Stimulated activated CD8-positive, alpha-beta memory T cell treated with anti-CD3 and anti-CD28 coated beads, Interleukin-4, amount 100 ng/mL, for 1 hour (primary cell): ENCODE measurements around the gene TMED1.

Experiments
- DNase-seq, 2 donors: peaks; one replicate each; pipeline ENCODE4 v3.0.0-alpha.2; 2020; ENCODE audit warnings: low read depth in 2 of 2, low spot score in 1 of 2

Gene TMED1

DNA sequence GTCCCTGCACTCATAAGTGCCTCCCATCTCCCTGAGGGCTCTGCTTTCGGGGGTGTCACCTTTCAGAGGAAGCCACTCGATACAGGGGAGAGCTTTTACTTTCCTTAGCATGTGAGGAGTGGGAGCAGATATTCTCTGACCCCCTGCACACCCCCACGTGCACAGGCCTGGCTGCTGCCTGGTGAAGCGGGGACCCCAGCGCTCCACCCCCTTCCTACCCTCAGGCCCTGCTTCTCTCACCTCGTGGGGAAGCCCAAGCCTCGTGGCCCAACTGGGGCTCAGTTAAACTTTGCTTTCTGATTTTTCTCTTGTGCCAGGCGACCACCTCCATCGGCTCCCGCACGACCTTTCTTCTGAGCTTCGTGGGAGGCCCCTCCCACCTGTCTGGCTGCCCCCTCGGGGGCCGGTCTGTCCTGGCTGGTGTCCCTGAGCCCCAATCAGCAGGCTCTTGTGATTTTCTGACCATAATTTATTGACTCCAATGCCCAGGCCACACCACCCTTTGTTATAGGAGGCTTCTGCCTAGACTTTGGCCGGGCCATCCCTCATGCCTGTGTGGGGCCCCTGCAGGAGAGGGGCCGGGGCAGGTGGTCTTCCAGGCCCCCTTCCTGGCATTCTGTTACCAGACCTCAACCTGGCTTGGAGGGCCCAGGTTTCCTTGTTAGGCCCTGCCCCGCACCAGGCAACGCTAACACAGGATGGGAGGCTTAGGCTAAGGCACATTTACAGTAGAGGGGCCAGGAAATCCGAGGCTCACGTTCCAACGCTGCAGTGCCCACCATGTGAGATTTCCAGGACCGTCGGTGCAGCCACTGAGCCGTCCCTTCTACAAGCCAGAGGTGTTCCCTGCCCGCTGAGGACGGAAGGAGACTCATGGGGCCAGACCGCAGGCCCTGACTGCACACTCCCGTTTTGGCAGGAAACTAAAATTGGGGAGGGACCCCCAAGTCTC lies 3.7 kb downstream of the TMED1 start:
- no peak for DNase-seq

DNA sequence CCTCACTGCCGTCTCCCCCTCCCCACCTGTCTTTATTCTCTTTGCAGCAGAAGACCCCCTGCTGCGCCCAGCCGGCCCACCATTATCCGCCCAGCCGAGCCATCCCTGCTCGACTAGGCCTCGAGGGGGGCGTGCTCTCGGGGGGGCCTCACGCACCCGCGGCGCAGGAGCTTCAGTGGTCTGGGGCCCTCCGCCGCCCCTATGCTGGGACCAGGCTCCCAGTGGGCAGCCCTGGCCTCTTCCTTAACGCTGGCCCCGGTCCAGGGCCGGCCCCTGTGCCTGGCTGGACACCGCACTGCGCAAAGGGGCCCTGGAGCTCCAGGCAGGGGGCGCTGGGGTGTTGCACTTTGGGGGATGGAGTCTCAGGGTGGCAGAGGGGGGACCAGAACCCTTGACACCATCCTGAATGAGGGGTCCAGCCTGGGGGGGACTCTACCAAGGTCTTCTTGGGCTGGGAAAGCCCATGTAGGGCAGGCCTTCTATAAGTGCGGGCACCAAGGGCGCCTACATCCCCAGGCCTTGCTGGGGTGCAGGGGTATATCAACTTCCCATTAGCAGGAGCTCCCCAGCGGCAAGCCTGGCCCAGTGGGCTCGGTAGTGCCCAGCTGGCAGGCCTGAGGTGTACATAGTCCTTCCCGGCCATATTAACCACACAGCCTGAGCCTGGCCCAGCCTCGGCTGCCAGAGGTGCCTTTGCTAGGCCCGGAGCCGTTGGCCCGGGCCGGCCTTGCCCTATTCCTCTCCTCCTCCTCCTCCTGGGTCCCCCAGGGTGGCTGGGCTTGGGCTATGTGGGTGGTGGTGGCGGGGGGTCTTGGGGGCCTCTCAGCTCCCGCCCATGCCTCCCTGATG lies 4.9 kb downstream of the TMED1 start:
- no peak for DNase-seq

DNA sequence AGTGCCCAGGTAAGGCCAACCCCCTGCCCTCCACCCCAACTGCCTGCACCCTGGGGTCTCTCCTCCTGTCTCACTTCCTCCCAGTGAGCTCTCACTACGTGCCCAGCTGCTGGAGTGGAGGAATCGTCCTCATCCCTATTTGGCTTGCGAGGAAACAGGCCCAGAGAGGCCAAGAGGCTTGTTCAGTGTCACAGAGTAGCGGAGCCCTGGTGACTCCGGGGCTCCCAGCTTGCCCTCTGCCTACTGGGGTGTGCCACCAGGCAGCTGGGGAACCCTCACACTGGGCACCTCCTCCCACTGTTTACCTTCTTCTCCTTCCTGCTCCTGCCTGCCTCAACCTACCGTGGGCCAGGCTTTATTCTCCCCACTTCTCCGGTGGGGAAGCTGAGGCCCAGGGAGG lies 5.6 kb downstream of the TMED1 start:
- DNase-seq = no peak

DNA sequence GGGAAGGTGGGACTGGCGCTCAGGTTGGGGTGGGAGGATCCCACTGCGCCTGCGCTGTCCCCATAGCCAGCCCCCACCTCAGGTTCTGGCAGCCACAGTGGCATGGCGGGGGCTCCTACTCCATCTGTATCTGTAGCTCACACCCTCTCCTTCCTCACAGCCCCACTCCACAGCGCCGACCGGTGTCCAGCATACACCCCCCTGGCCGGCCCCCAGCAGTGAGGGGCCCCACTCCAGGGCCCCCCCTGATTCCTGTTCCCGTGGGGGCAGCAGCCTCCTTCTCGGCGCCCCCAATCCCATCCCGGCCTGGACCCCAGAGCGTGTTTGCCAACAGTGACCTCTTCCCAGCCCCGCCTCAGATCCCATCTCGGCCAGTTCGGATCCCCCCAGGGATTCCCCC lies 6.0 kb downstream of the TMED1 start:
- DNase-seq = no peak

DNA sequence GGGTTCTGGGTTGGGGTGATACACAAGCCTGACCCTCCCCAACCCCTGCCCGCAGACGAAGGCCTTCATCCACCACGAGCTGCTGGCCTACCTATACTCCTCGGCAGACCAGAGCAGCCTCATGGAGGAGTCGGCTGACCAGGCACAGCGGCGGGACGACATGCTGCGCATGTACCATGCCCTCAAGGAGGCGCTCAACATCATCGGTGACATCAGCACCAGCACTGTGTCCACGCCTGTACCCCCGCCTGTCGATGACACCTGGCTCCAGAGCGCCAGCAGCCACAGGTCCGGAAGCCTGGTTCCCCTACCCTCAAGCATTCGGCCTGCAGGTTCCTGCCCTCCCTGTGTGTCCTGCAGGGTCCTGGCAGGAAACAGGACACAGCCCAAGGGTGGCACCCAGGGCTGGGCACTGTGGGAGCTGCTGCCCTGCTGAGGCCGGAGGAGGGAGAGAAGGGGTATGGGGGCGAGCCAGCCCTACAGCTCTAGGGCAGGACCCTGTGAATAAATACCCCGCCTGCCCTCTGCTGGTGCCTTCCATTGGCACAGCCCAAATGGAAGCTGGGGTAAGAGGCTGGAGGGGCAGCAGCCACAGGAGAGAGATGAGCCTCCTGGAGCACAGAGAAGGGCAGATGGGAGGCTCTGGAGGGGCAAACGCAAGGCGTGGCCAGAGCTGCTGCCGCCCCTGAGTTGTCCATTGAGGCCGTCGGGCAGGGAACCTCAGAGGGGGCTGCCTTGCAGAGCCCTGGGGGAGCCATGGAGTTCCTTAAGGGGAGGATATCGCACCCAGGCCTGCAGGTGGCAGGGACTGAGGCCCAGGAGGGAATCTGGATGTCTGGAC lies 6.8 kb downstream of the TMED1 start:
- no peak for DNase-seq

DNA sequence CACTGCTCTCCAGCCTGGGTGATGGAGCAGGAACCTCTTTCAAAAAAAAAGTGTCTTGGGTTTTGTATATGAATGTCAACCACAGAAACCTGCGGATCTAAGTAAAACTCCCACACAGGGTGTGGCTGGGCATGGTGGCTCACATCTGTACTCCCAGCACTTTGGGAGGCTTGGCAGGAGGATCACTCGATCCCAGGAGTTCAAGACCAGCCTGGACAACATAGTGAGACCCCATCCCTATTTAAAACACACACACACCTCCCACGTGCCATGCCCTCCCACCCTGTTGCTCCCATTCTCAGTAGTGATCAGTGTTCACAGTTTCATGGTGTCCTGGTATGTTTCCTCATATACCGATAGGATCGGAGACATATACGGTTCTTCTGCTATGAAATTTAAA lies 9.2 kb downstream of the TMED1 start:
- DNase-seq = no peak

DNA sequence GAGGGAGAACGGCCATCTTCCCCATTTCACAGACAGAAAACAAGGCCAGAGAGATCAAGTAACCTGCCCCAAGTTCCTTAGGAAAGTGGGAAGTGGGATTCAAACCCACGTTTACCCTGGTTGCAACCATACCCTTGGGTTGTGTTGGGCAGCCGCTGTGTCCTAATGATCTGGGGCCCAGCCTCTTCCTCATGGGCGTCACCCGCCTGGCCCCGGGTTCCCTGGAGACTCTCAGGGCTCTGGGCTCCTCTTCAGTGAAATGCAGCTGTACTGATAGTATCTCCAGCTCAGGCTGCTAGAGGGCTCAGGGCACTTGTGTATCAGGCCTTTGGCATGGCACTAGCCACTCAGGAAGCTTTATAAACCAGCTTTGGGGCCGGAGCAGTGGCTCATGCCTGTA lies 9.8 kb downstream of the TMED1 start:
- DNase-seq = no peak

DNA sequence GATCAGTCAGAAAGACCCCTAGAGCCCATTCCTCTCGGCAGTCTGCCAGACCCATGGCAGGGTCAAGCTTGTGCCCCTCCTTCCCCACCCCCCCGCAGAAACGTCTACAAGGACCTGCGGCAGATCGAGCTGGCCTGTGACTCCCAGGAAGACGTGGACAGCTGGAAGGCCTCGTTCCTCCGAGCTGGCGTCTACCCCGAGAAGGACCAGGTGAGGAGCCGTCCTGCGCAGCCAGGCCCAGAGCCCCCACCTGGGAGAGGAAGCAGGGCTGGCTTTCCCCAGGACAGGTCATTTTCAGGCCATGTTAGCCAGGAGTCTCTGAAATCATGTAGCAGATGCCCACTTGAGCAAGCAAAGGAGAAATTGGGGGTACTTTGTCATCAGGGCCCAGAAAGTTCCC lies 12.3 kb downstream of the TMED1 start:
- DNase-seq = no peak

DNA sequence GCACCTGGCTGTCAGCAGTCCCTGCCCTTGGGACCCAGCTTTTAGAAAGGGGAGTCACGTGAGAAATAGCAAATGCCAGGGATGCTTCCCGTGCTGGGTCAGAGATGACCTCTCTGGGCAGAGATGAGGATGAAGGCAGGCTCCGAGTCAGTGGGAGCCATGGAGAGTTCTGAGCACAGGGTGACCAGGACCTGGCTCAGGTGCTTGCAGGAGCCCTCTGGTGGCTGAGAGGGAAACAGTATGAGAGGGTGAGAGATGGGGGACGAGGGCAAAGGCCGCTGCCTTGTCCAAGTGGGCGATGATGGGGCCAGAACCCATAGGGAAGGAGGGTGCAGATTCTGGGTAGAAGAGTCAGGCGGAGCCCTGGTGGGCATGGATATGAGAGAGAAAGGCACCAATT lies 15.8 kb downstream of the TMED1 start:
- no peak for DNase-seq

DNA sequence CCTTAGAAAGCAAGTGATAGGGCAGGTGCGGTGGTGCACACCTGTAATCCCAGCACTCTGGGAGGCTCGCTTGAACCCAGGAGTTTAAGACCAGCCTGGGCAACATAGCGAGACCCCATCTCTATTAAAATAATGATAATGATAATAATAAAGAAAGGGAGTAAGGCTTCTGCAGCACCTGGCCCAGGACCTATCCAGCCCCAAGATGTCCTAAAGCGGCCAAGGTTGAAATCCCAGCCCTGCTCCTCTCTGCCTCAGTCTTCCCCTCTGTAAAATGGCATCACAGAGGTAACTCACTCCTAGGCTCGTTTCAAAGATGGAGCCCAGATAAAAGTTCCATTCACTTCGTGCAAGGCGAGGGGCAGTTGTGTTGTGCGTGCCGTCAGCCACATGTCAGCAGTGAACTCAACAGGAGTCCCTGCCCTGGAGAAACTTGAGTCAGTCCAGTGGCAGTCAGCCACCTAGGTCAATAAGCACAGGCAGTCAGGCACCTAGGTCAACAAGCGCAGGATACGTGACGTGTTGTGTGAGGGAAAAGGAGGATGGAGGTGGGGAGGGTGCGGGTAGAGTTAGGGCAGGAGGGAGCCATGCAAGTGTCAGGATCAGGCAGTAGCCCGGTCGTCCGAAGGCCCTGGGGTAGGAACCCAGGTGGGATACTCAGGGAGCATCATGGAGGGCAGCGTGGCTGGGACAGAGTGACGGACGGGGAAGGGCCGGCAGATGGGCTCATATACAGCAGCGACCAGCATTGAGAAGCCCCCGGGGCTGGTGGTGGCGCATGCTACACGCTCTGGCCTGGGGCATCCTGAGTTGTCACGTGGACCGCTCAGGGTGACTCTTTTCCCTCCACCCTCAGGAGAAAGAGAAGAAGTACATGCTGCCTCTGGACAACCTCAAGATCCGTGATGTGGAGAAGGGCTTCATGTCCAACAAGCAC lies 16.6 kb downstream of the TMED1 start:
- DNase-seq = no peak

DNA sequence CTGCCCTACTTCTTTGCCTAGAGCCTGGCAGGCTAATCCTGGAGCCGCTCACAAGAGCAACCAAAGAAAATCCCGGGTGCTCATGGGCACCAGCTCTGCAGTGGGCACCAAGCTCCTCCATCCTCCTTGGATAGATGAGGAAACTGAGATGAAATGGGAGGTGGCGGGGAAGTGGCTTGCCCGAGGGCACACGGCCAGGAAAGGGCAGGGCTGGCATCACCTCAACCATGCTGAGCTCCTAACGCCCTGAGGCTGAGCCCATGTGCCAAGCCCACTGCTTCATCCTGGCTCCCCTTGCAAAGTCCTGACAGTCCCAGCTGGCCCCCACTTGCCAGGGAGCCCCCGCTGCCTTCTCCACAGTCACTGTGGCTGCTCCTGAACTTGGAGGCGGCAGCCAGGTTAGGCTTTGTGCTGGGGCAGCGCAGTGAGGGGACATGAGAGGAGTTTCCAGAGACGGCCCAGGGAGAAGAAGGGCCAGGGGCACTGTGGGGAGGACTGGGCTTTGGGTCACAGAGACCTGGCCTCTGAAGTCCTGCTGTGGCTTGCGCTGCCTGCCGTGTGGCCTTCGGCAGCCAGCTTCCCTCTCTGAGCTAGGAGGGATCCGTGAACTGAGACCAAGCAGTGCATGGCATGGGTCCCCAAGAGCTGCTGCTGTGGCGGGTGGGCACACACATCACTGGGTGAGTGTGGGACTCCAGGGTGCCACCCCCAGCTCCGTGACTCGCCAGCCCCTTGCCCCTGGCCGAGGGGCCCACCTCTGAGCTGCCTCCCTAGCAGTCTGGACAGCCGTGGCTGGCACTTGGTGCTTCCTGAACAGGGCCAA lies 17.5 kb downstream of the TMED1 start:
- no peak for DNase-seq

DNA sequence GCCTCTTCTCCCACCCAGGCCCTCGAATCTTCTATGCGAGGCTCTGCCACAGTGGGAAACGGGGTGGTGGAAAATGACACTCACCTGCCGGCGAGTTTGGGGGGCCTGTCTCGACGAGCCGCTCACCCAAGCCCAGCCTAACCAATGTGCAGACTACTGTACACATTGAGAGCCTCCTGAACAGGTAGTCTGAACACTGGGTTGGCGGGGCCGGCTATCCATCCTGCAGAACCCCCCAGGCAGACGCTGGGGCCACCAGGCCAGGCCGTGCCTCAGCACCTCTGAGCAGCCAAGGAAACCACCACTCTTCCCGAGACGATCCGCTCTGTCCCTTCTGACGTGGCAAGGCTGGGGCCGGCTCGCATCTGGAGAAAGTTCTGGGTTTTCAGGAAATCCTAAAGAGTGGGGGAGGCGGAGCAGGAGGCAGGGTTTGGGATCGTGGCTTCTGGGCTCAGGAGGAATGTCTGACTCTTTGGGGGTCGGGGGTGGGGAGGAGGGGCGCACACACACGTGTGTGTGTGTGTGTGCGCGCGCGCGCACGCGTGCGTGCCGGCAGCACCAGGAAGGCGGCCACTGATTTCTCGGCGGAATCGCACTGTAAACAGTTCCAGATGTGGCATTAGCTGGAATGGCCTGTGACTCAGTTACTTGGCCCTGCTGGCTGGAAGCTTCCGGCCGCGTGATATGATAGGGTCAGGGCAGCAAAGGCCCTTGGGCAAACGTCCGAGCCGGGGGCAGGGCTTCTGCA lies 18.5 kb downstream of the TMED1 start:
- no peak for DNase-seq

DNA sequence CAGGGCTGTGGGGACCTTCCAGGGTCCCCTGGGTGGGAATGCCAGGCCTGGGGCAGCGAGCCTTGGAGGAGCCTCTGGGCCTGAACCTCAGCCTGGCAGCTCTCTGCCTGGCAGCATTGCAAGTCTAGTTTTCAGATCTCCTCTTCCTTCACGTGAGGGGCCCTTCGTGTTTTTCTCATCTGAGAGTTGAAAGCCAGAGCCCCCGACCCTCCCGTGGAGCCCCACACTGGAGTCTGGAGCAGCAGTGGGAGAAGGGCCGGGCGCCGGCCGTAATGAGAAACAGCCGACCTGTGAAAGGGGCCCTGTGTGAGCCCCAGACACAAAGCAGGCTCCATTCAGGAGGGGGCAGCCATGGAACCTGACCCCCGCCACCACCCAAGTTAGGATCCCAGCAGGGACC lies 19.3 kb downstream of the TMED1 start:
- DNase-seq = no peak

DNA sequence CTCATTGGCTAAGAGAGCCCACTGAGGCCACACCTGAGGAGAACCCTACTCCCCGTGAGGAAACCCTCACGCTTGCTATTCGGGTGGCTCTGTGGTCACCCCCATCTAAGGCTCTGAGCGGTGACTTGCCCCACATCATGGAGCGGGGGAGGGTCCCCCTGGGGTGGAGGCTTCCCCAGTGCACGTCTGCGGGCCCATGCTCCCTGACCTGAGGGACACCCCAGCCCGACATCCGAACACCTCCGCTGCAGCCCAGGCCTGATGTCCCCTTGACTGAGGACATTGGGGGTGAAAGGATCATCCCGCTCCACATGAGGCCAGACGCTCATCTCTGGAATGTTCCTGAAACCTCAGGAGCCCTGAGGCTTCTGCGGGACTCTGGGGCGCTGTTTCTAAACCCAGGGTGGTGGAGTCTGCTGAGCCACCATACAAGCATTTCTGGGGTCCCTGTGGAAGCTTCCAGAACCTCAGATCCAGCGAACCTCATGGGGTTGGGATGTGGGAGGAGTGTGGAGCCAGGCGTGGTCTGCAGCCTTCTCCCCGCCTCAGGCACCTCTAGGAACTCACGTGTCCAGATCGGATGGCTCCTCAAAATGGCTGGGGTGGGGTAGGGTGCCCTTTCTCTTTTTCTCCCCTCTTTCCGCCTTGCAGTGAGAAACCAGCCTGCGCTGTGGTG lies 19.9 kb downstream of the TMED1 start:
- DNase-seq = no peak

DNA sequence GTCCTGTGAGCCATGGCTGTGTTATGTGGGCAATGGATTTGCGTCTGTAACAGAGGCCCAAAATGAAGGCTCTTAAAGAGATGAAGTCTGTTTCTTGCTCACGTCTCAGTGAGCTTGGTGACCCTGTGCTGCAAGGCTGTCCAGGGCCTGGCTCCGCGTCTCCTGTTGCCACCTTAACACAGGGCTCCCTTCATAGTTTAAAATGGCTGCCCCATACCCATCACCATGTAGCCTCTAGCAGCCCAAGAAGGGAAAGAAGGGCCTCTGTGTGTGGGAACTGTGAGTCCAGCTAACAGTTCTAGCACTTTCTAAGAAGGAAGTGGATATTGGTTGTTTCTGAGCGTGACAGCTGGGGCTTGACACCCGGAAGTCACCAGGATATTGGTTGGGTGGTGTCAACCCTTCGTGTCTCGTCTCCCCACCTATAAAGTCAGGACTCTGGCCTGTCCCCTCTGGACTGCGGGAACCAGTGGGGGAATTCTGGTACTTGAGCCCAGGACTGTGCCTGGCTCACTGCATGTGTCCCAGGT lies 20.9 kb downstream of the TMED1 start:
- no peak for DNase-seq

DNA sequence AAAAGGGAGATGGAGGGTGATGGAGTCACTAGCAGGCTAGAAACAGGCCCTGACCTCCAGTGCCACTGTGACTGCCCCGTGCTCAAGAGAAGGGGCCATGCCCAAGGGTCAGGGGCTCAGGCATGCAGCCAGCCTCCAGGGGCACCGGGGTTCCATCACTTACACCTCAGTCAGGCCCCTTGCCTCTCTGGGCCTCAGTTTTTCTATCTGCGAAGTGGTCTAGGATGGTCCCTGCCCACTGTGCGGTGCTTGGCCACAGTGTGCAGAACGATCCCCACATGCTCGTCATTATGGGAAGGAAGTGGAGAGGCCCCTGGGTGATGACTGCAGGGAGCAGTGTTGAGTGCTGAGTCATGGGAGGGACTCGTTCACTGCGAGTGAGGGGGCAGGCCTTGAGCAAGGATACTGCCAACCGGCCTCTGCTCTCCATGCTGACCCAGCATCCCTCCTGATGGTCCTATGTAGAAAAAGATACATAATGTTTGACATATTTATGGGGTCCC lies 23.1 kb downstream of the TMED1 start:
- no peak for DNase-seq

DNA sequence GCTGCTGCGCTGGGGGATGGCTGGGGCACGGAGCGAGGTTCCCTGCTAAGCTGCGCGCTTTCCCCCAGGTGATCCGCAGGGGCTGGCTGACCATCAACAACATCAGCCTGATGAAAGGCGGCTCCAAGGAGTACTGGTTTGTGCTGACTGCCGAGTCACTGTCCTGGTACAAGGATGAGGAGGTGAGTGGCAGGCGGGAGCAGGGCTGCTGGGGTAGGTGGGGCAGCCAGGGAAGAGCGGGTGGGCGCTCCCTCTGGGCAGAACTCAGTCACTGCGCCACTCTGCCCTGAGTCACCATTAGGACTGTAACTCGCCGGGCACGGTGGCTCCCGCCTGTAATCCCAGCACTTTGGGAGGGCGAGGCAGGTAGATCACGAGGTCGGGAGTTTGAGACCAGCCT lies 23.8 kb downstream of the TMED1 start:
- no peak for DNase-seq
